Mesodermal cell (in vitro differentiated cells): Measurements from ENCODE around the gene LRRC63.

Source experiments
- H3K27ac ChIP-seq: 2 replicates; pipeline ENCODE4 v1.7.0; 2013; ENCODE audit warnings: mild to moderate bottlenecking, low read depth, low read length, moderate library complexity; ENCODE audit not compliant: severe bottlenecking
- H3K36me3 ChIP-seq: 2 replicates; pipeline ENCODE4 v1.7.1; 2013; ENCODE audit warnings: mild to moderate bottlenecking, low read length, moderate library complexity; ENCODE audit not compliant: control insufficient read depth, insufficient read depth
- H3K4me1 ChIP-seq: one replicate; pipeline ENCODE4 v1.7.1; 2013; ENCODE audit warnings: mild to moderate bottlenecking, low read length; ENCODE audit not compliant: insufficient read depth, control insufficient read depth, poor library complexity, severe bottlenecking
- H3K4me3 ChIP-seq: 2 replicates; pipeline ENCODE4 v1.7.0; 2013; ENCODE audit warnings: low read length, control low read depth, mild to moderate bottlenecking; ENCODE audit not compliant: insufficient read depth, poor library complexity, severe bottlenecking; ENCODE audit errors: extremely low read depth
- H3K9me3 ChIP-seq: 2 replicates; pipeline ENCODE4 v1.7.1; 2013; ENCODE audit warnings: mild to moderate bottlenecking, low read length, moderate library complexity; ENCODE audit not compliant: control insufficient read depth
- WGBS, 2 experiments: methylation state at CpG; one replicate each; pipeline ENCODE4 v1.1.5; 2013; ENCODE audit warnings: missing lambda C conversion rate in 2 of 2; ENCODE audit not compliant: insufficient coverage in 2 of 2; 5-methylcytosine and 5-hydroxymethylcytosine counted together

The LRRC63 gene

DNA sequence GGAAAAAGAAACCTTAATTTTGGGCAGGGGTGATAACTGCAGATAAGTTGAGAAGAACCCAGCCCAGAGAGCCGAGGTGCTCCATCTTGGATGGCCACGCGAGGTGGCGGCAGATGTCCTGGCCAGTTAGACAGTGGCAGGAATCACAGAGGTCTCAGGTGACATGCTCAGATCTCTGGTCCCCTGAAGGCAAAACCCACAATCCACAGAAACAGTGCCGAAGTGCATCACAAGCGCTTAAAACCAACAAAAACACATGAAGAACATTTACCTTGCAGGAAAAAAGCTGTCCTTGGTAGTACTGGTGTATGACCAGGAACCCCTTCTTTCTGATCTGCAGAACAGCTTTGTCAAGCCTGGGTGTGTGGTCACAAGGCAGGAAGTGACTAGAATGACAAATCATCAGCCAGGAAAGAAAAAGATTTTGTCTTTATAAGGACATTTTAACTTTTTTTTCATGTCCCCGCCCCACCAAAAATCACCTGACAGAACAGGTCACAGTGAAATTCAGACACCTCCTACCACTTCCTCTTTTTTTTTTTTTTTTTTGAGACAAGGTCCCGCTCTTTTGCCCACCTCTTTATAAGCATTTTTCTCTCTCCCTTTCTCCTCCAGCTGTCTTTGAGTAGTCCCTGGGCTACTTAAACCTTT lies 29.8 kb upstream of the LRRC63 start, which contains the start of gene LCP1:
Gene LCP1, minus strand, starts transcription at position 338 of the 651 bp plus-strand sequence. CDS start 22,515 bp downstream, outside the sequence.
- Histone ChIP-seq H3K27ac (no peak within 1 kb of the TSS), H3K9me3 (no peaks in the 10 kb centered on the region), H3K4me1 (peaks cover 6% of the 10 kb centered on the region), H3K36me3 (no peaks in the 10 kb centered on the region), H3K4me3 (no peak within 1 kb of the TSS)
- WGBS, 2 experiments = 97 to 100% methylated on average over 4 to 6 of the region's 8 CpGs

DNA sequence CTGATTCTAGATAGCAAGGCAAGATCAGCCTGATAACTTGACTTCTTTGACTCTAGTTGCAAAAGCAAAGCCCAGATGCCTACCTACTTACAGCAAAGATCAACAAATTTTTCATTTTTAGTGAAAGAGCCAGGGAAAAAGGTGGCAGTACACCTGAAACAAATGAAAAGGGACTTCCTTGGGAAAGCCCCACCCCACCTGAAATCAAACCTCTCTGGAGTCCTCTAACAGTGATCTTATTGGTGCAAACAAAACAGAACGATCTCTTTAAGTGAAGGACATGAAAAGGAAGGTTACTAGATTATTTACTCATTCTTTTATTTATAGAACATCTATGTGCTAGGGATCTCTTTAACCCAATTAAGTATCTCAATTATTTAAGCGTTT lies 29.2 kb upstream of the LRRC63 start:
- no peak overlapping the region for H3K27ac ChIP-seq
- no CpG with 5 or more reads among the region's 2 CpGs for WGBS, 2 experiments

DNA sequence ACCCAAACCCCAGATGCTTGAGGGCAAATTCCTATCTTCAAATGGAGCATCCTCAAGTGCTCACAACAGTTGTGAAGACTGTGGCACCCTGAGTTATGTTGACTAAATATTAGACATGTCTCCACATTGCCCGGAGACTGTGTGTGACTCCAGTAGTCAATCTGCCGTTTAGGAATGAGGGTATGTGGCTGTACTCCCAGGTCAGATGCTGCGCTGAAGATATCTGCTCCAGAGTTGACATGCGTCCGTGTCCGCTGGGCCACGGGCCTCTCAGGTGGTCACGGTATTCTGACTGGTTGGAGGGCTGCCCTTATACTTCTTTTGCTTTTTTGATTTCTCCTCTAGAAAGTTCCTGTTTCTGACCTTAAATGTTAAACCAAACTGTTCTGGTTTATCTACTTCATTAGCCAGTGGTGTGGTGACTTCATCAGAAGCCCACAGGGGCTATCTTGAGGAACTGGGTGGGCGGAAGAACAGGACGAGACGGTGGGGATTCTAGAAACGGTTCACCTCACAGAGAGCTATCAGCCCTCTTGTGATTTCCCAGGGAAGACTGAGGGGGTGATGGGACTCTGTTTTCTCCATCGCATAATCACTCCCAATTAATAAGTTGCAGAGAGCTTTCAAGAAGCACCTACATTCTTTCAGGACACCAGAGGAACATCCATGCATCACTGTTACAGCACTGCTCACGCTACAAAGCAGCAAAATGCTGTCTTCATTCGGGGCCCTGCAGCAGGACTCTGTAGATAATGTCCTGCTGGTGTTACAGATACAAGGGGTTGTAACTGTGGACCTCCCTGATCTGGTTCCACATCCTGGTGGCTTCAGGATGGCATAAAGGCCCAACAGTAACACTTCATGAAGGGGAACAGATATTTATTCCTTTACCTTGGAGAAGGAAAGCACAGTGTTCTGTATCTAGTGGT lies 28.4 kb upstream of the LRRC63 start:
- Histone ChIP-seq H3K4me3 (no peak overlapping the region), H3K4me1 (peaks cover 6% of the 10 kb centered on the region), H3K9me3 (no peaks in the 10 kb centered on the region), H3K36me3 (no peaks in the 10 kb centered on the region), H3K27ac (no peak overlapping the region)
- WGBS, 2 experiments = 96% methylated on average over 8 to 13 of the region's 15 CpGs

More for the DNA sequence above, 29.2 kb upstream of the LRRC63 start:
- no peaks in the 10 kb centered on the region for H3K36me3 ChIP-seq
- peaks cover 6% of the 10 kb centered on the region for H3K4me1 ChIP-seq
- no peak overlapping the region for H3K4me3 ChIP-seq
- no peaks in the 10 kb centered on the region for H3K9me3 ChIP-seq

DNA sequence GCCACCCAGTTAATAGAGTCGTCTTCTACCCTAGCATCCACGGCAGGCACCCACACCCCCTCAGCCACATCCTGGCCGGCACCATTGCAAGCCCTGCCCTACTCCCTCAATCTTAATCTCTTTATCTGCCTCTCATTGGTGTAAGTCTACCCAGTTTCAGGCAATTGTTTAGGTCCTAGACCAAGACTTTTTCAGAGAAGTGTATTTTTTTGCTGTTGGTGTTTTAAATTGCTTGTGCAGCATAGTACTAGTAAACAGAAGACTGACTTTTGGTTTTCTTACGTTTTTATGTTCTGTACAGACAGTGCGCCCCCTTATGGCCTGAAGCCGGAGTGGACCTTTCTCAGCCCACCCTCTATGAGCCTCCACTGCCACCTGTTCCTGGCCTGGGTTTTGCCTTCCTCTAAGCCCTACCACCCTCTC lies 27.4 kb upstream of the LRRC63 start:
- H3K9me3 ChIP-seq = no peaks in the 10 kb centered on the region
- H3K27ac ChIP-seq = no peak overlapping the region
- 51 to 59% methylated on average over 5 to 6 of the region's 6 CpGs for WGBS, 2 experiments
- no peak overlapping the region for H3K4me3 ChIP-seq
- H3K36me3 ChIP-seq = no peaks in the 10 kb centered on the region
- peaks cover 6% of the 10 kb centered on the region for H3K4me1 ChIP-seq

DNA sequence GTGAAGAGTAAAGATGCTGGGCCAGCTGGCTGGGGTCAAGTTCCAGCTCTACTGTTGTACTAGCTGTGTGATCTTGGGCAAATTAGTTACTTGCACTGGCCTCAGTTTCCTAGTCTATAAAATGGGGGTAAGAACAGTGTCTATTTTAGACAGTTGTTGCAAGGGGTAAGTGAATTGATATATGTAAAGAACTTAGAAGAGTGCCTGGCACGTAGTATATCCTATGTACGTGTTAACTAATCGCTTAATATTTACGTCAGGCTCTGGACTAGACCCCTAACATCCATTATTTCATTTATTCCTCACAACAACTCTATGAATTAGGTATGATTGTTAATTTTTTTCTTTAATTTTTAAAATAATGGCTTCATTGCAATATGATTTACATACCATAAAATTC lies 26.1 kb upstream of the LRRC63 start:
- no peaks in the 10 kb centered on the region for H3K9me3 ChIP-seq
- WGBS, 2 experiments = no CpG with 5 or more reads among the region's 4 CpGs
- no peak overlapping the region for H3K27ac ChIP-seq
- H3K4me1 ChIP-seq = peaks cover 3% of the 10 kb centered on the region
- no peaks in the 10 kb centered on the region for H3K36me3 ChIP-seq
- no peak overlapping the region for H3K4me3 ChIP-seq

DNA sequence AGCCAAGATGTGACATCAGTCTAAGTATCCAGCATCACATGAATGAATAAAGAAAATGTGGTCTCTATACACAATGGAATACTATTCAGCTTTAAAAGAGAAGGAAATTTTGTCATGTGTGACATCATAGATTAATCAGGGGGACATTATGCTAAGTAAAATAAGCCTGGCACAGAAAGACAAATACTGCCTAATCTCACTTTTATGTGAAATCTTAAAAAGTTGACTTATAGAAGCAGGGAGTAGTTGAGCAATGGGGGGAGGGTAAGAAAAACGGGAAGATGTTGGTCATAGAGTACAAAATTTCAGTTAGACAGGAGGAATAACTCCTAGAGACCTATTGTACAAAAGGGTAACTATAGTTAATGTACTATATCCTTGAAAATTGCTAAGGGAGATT lies 19.3 kb upstream of the LRRC63 start:
- Histone ChIP-seq H3K4me3 (no peak overlapping the region), H3K27ac (no peak overlapping the region), H3K9me3 (no peaks in the 10 kb centered on the region), H3K4me1 (no peaks in the 10 kb centered on the region), H3K36me3 (no peaks in the 10 kb centered on the region)
- no CpG with 5 or more reads among the region's 1 CpG for WGBS, 2 experiments

DNA sequence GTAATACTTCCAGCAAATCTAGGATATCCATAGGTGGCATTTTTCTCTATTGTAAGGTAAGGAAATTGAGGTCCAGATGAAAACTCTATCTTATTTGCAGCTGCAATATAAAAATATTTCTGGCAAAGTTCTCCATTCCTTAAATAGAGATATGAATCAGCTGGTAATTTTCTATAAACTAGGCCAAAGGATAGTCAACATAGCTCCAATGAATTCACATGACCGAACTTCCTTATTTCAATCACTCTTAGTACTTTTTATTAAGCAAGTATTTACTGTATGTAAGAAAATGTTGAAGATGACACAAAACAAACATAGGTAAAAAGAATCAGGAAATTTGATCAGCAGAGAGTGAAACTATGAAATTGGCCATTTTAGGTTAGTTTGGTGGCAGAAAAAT lies 16.7 kb upstream of the LRRC63 start:
- no peaks in the 10 kb centered on the region for H3K36me3 ChIP-seq

DNA sequence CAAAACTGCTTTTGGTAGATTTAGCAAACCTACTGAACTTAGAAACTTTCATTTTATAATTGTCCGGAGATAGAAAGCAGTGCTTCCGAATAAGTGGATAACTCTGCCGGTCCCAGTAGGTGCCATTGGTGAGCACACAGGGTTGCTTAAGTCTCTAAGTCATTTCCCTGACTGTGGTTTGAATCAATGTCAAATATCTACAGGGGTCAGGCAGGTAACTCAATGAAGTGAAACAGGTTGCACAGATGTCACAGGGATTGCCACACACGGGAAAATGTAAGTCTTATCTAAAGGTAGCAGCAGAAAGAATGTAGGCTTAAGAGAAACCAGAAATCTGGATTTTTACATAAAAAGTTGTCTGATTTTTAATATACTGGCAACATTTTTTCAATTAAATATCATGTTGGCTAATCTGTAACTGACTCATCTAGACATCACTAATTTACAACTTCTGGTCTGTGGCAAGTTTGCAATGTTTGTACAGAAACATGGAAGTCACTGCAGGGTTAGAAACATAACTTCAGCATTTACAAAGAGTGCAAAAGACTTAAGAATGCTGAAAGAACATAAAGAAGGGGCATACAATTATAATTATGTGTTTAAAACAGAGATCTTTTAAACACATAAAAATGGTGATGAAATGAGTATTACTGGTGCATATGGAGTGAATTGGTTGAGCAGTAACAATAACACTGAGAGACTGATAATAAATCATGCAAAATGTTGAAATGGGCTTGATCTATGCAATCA lies 14.3 kb upstream of the LRRC63 start:
- 96 to 100% methylated on average over 4 of the region's 4 CpGs for WGBS, 2 experiments
- H3K36me3 ChIP-seq = no peaks in the 10 kb centered on the region
- H3K4me3 ChIP-seq = no peak overlapping the region
- H3K4me1 ChIP-seq = no peaks in the 10 kb centered on the region
- H3K27ac ChIP-seq = no peak overlapping the region
- no peaks in the 10 kb centered on the region for H3K9me3 ChIP-seq

More for the DNA sequence above, 16.7 kb upstream of the LRRC63 start:
- no CpG with 5 or more reads among the region's 1 CpG for WGBS, 2 experiments
- Histone ChIP-seq H3K9me3 (no peaks in the 10 kb centered on the region), H3K4me1 (no peaks in the 10 kb centered on the region), H3K4me3 (no peak overlapping the region), H3K27ac (no peak overlapping the region)

DNA sequence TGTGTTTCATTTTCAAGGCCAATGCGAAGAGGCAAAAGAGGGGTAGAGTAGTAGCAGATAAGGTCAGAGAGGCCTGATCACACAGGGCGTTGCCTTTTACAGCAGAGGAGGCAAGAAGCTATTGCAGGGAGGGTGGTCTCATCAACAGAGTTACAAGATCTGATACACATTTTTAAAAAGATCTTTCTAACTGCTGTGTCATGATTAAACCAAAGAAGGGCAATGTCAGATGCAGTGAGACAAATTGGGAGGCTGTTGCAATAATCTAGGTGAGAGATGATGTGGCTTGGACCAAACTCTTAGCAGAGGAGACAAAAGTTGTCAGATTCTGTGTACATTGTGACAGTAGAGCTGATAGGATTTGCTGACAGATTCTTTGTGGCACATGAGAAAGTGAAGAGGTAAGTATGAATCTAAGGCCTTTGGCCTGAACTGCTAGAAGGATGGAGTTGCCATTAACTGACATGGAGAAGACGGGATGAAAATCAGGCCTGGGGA lies 13.0 kb upstream of the LRRC63 start:
- Histone ChIP-seq H3K4me1 (no peaks in the 10 kb centered on the region), H3K36me3 (no peaks in the 10 kb centered on the region), H3K9me3 (no peaks in the 10 kb centered on the region), H3K4me3 (no peak overlapping the region), H3K27ac (no peak overlapping the region)
- 86 to 100% methylated on average over 1 to 2 of the region's 3 CpGs for WGBS, 2 experiments

DNA sequence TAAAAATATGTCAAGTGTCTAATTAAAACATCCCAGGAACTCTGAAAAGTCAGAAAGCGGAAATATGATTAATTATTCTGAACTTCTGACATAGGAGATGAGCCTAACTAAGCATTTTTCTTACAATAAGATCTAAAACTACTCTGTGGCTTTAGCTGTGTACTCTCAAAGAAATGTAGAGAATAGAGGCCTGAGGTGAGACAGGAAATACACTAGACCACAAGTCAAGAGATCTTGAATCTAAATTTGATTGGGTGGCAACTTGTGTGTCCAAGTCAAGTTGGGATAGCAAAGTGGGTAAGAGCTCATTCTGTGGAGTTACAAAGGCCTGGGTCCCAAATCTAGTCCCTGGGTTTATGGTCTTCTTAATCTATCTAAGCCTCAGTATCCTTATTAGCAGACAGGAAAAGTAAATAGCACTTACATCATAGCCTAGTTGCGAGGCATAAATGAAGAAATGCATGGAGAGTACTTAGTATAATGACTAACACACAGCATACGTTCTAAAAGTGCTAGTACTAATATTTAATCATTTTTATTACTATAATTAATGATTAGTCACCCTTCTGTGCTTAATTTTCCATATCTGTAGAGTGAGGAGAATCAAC lies 9.4 kb upstream of the LRRC63 start:
- no CpG with 5 or more reads among the region's 3 CpGs for WGBS, 2 experiments

More for the DNA sequence above, 9.4 kb upstream of the LRRC63 start:
- Histone ChIP-seq H3K36me3 (no peaks in the 10 kb centered on the region), H3K27ac (no peak overlapping the region), H3K4me3 (no peak overlapping the region), H3K9me3 (no peaks in the 10 kb centered on the region), H3K4me1 (no peaks in the 10 kb centered on the region)
